HG03469 (cell line): ENCODE measurements around the gene RCAN1.
"Not testable (repeated sequence)": the region's sequence is repeated elsewhere in the genome, so short reads cannot be mapped to it uniquely, and the experiment has no call there.

Experiments
- ATAC-seq: cut with Tn5 transposase; IDR thresholded peaks from one replicate; pipeline ENCODE4 v1.9.1; 2021; ENCODE audit warnings: mild to moderate bottlenecking, moderate library complexity, moderate number of reproducible peaks; ENCODE audit not compliant: unreplicated experiment

Gene RCAN1

GRCh38 chr21:34520281-34520680 lies 94.6 kb downstream of the RCAN1 start:
- ATAC-seq = no peak

- no peak for ATAC-seq
Measured at GRCh38 chr21:34519694-34520093, 95.2 kb downstream of the RCAN1 start.

GRCh38 chr21:34519016-34519415 lies 95.9 kb downstream of the RCAN1 start:
- no peak for ATAC-seq

- no peak for ATAC-seq
Measured at GRCh38 chr21:34518301-34518700, 96.6 kb downstream of the RCAN1 start.

- no peak for ATAC-seq
Measured at GRCh38 chr21:34517491-34518245, 97.2 kb downstream of the RCAN1 start.

GRCh38 chr21:34517039-34517438 lies 97.9 kb downstream of the RCAN1 start:
- no peak for ATAC-seq

- ATAC-seq = no peak
Measured at GRCh38 chr21:34514576-34515115, 100.3 kb downstream of the RCAN1 start.

GRCh38 chr21:34513129-34513675 lies 101.7 kb downstream of the RCAN1 start:
- no peak for ATAC-seq

GRCh38 chr21:34511787-34512455 lies 103.0 kb downstream of the RCAN1 start, which contains the start of gene KCNE1:
KCNE1 (minus strand) TSS chr21:34512210; CDS start chr21:34449634, 62,576 bp downstream.
- no peak for ATAC-seq

GRCh38 chr21:34511181-34511580 lies 103.7 kb downstream of the RCAN1 start:
- no peak for ATAC-seq

- no peak for ATAC-seq
Measured at GRCh38 chr21:34510148-34511142, 104.5 kb downstream of the RCAN1 start.

- no peak for ATAC-seq
Measured at GRCh38 chr21:34509151-34509550, 105.8 kb downstream of the RCAN1 start.

GRCh38 chr21:34504595-34504994 lies 110.3 kb downstream of the RCAN1 start:
- no peak for ATAC-seq

- no peak for ATAC-seq
Measured at GRCh38 chr21:34502480-34503106, 112.3 kb downstream of the RCAN1 start.

- ATAC-seq = no peak
Measured at GRCh38 chr21:34501716-34502115, 113.2 kb downstream of the RCAN1 start.

GRCh38 chr21:34500191-34500590 lies 114.7 kb downstream of the RCAN1 start:
- ATAC-seq = no peak

GRCh38 chr21:34499116-34499515 lies 115.8 kb downstream of the RCAN1 start:
- no peak for ATAC-seq

- ATAC-seq = no peak
Measured at GRCh38 chr21:34498623-34499022, 116.3 kb downstream of the RCAN1 start.

GRCh38 chr21:34483854-34484253 lies 131.1 kb downstream of the RCAN1 start:
- ATAC-seq = not testable (repeated sequence)

GRCh38 chr21:34483435-34483834 lies 131.5 kb downstream of the RCAN1 start:
- not testable (repeated sequence) for ATAC-seq
